B cell (primary cell): ENCODE measurements around the gene AGRN. TPM values are rescaled to one million over a fixed set of nuclear protein-coding genes. Genes with fewer than 3 reads are reported as not detected.

Experiments
- ATAC-seq: fragments of 200-7000 bp; cut with Tn5 transposase; one replicate; pipeline ENCODE4 v1.10.0; 2021; ENCODE audit warnings: low read depth, mild to moderate bottlenecking, moderate number of reproducible peaks, moderate library complexity
- CTCF ChIA-PET: fragments of 350-600 bp; sonication (Branson Sonifier 250); formaldehyde crosslinking; loops from one replicate; lab custom pipeline; 2021; ENCODE audit warnings: antibody characterized with exemption, inconsistent platforms; lab: Charles Lee
- POLR2A ChIA-PET: fragments of 350-600 bp; sonication (Branson Sonifier 250); formaldehyde crosslinking; loops from one replicate; lab custom pipeline; 2021; ENCODE audit warnings: antibody characterized with exemption; lab: Charles Lee
- DNase-seq: peaks from one replicate; pipeline ENCODE4 v3.0.0; 2013
- H2AFZ ChIP-seq: 2 replicates; pipeline ENCODE4 v1.6.1; 2012; ENCODE audit warnings: mild to moderate bottlenecking, low read depth, low read length; ENCODE audit not compliant: insufficient read depth, poor library complexity, severe bottlenecking
- H3K27ac ChIP-seq, 2 donors: 1 replicate in 1 of 2; 2 replicates in 1 of 2; pipeline ENCODE4 v1.5.1; 2012 to 2013; ENCODE audit warnings: low read length in 2 of 2, mild to moderate bottlenecking in 2 of 2, moderate library complexity in 1 of 2
- H3K27me3 ChIP-seq, 4 experiments: fragments of 200-600 bp in 1 of 4; sonication (generic) in 1 of 4; replicated peaks in 1 of 4; 1 replicate in 2 of 4; 2 replicates in 2 of 4; pipeline versions ENCODE4 v1.6.1 to v1.7.0; 2013 to 2016; ENCODE audit warnings: low read length in 3 of 4, mild to moderate bottlenecking in 2 of 4, mixed read lengths in 1 of 4, moderate library complexity in 1 of 4; ENCODE audit not compliant: insufficient read depth in 4 of 4, control insufficient read depth in 3 of 4; ENCODE audit errors: control extremely low read depth in 1 of 4
- H3K36me3 ChIP-seq, 2 experiments: replicated peaks in 1 of 2; 1 replicate in 1 of 2; 2 replicates in 1 of 2; pipeline versions ENCODE4 v1.6.1 to v1.7.1; 2013; ENCODE audit warnings: low read length in 1 of 2; ENCODE audit not compliant: insufficient read depth in 2 of 2, control insufficient read depth in 1 of 2; ENCODE audit errors: control extremely low read depth in 1 of 2, extremely low read depth in 1 of 2
- H3K4me1 ChIP-seq, 2 donors: fragments of 200-600 bp in 1 of 2; sonication (generic) in 1 of 2; 1 replicate in 1 of 2; 2 replicates in 1 of 2; pipeline versions ENCODE4 v1.5.1 to v1.6.1; 2013 to 2017; ENCODE audit warnings: low read length in 2 of 2; ENCODE audit not compliant: control insufficient read depth in 2 of 2, insufficient read depth in 2 of 2
- H3K4me2 ChIP-seq: replicated peaks from 2 replicates; pipeline ENCODE3; 2012; ENCODE audit warnings: mild to moderate bottlenecking, low read depth, low read length; ENCODE audit not compliant: poor library complexity, severe bottlenecking
- H3K4me3 ChIP-seq, 5 experiments: fragments of 200-600 bp in 1 of 5; sonication (generic) in 1 of 5; 1 replicate in 3 of 5; 2 replicates in 2 of 5; pipeline versions ENCODE4 v1.5.1 to v1.7.0; 2011 to 2016; ENCODE audit warnings: low read length in 4 of 5, mild to moderate bottlenecking in 4 of 5, low read depth in 2 of 5, control low read depth in 1 of 5, moderate library complexity in 1 of 5; ENCODE audit not compliant: insufficient read depth in 1 of 5; ENCODE audit errors: control extremely low read depth in 1 of 5, extremely low read depth in 1 of 5
- H3K79me2 ChIP-seq: fragments of 200-600 bp; sonication (generic); one replicate; pipeline ENCODE4 v1.6.0; 2016; ENCODE audit warnings: low read length; ENCODE audit not compliant: control insufficient read depth, insufficient read depth
- H3K9ac ChIP-seq: fragments of 200-600 bp; sonication (generic); 2 replicates; pipeline ENCODE4 v1.6.1; 2017; ENCODE audit warnings: mild to moderate bottlenecking, low read length, moderate library complexity
- H3K9me3 ChIP-seq, 3 donors: one replicate each; pipeline versions ENCODE4 v1.6.1 to v1.7.1; 2013; ENCODE audit warnings: low read length in 2 of 3; ENCODE audit not compliant: control insufficient read depth in 2 of 3, insufficient read depth in 1 of 3; ENCODE audit errors: control extremely low read depth in 1 of 3
- H4K20me1 ChIP-seq: 2 replicates; pipeline ENCODE4 v1.6.0; 2012; ENCODE audit warnings: mild to moderate bottlenecking, low read length; ENCODE audit not compliant: insufficient read depth, control insufficient read depth, poor library complexity, severe bottlenecking
- H3K27ac Mint-ChIP-seq: one replicate; pipeline ENCODE4 v1.8.0; 2021; ENCODE audit warnings: mixed read lengths
- H3K27me3 Mint-ChIP-seq: one replicate; pipeline ENCODE4 v1.8.0; 2021; ENCODE audit warnings: mixed read lengths
- H3K4me1 Mint-ChIP-seq: one replicate; pipeline ENCODE4 v1.8.0; 2021; ENCODE audit warnings: mixed read lengths
- H3K4me3 Mint-ChIP-seq: one replicate; pipeline ENCODE4 v1.8.0; 2021; ENCODE audit warnings: mixed read lengths
- H3K9me3 Mint-ChIP-seq: one replicate; pipeline ENCODE4 v1.8.0; 2022; ENCODE audit warnings: mixed read lengths; ENCODE audit not compliant: insufficient read depth
- CTCF ChIP-seq: fragments of 200-600 bp; IDR thresholded peaks from one replicate; pipeline ENCODE4 v1.8.0; 2022; ENCODE audit warnings: antibody characterized with exemption, mild to moderate bottlenecking
- EZH2 ChIP-seq: IDR thresholded peaks from 2 replicates; pipeline ENCODE4 v1.6.1; 2012; ENCODE audit warnings: borderline replicate concordance, low read depth, mild to moderate bottlenecking, moderate library complexity, low read length; ENCODE audit not compliant: insufficient read depth, poor library complexity, severe bottlenecking
- WGBS: methylation state at CpG from one replicate; pipeline ENCODE4 v1.1.5; 2013; ENCODE audit warnings: missing lambda C conversion rate; ENCODE audit not compliant: insufficient coverage; 5-methylcytosine and 5-hydroxymethylcytosine counted together
- intact Hi-C: fragments of 100-400 bp; cut with micrococcal nuclease; formaldehyde crosslinking; loops from one replicate; pipeline ENCODE4 v1.10.0; 2022
- polyA plus RNA-seq: library from polyadenylated mRNA; depleted of rRNA; stranded (reverse); fragments of >200 nt; gene quantifications from 2 replicates; pipeline ENCODE4 v1.2.3, GENCODE V29; 2012
- total RNA-seq, 2 donors: library from RNA; stranded (reverse); fragments of 120-200 nt in 1 of 2; gene quantifications; 1 replicate in 1 of 2; 2 replicates in 1 of 2; pipeline versions ENCODE4 v1.2.3 to v1.2.4, GENCODE V29; 2013 to 2022

The AGRN gene
- total and polyA plus RNA-seq, 2 donors (not counting 1 experiment from before 2014, with no cell fraction given), result 7.3 to 31.3 TPM

GRCh38 chr1:1091344-1092148 is 71.6 kb downstream of the AGRN start:
- H3K9me3 Mint-ChIP-seq, result no peaks in the 10 kb centered on the region
- H3K9ac ChIP-seq, result no peak overlapping the region
- H3K9me3 ChIP-seq, result no peaks in the 10 kb centered on the region
- H3K27ac Mint-ChIP-seq, result no peak overlapping the region
- H3K4me3 Mint-ChIP-seq, result no peak overlapping the region
- H3K27me3 Mint-ChIP-seq, result no peaks in the 10 kb centered on the region
- no peaks in the 10 kb centered on the region for H3K36me3 ChIP-seq
- H2AFZ ChIP-seq, result no peak overlapping the region
- peaks cover 0 to 7% of the 10 kb centered on the region in 2 donors for H3K4me1 ChIP-seq
- 97% methylated on average over 28 of the region's 28 CpGs for WGBS
- no peaks in the 10 kb centered on the region for H3K79me2 ChIP-seq
- no peak overlapping the region for H3K4me3 ChIP-seq
- H4K20me1 ChIP-seq, result no peaks in the 10 kb centered on the region
- H3K4me1 Mint-ChIP-seq, result peaks cover 5% of the 10 kb centered on the region
- H3K27ac ChIP-seq, result no peak overlapping the region
- intact Hi-C loops, result no loop called here
- ATAC-seq (peak; percentile 25), DNase-seq (no peak)
- TF ChIP-seq CTCF (no peak), EZH2 (no peak)
- ChIA-PET POLR2A (no interaction called here), CTCF (no interaction called here)
- H3K4me2 ChIP-seq, result no peak overlapping the region
- H3K27me3 ChIP-seq, result no peaks in the 10 kb centered on the region

- H3K4me3 Mint-ChIP-seq, result no peak overlapping the region
Measured at GRCh38 chr1:1092149-1092855, 72.4 kb downstream of the AGRN start.

More at GRCh38 chr1:1092149-1092855, 72.4 kb downstream of the AGRN start:
- no peak overlapping the region for H3K4me3 ChIP-seq
- 97% methylated on average over 21 of the region's 28 CpGs for WGBS
- Mint-ChIP-seq H3K27ac (peak overlapping the region; percentile 82), H3K9me3 (no peaks in the 10 kb centered on the region), H3K27me3 (no peaks in the 10 kb centered on the region), H3K4me1 (peaks cover 5% of the 10 kb centered on the region)
- no peaks in the 10 kb centered on the region for H3K79me2 ChIP-seq
- H3K9me3 ChIP-seq, result no peaks in the 10 kb centered on the region
- no peaks in the 10 kb centered on the region for H3K27me3 ChIP-seq
- H3K36me3 ChIP-seq, result no peaks in the 10 kb centered on the region
- TF ChIP-seq EZH2 (no peak), CTCF (no peak)
- ATAC-seq (no peak), DNase-seq (no peak)
- H3K9ac ChIP-seq, result no peak overlapping the region
- H3K4me2 ChIP-seq, result peak overlapping the region; percentile 17
- peaks cover 0 to 7% of the 10 kb centered on the region in 2 donors for H3K4me1 ChIP-seq
- H3K27ac ChIP-seq, result peak overlapping the region in 1 of 2 donors; percentile 12
- ChIA-PET POLR2A (no interaction called here), CTCF (interaction anchor here (1.2 kb wide), 1 partner anchor 59 kb away, joined by 5 read pairs; no protein-coding TSS in a partner anchor)
- no peak overlapping the region for H2AFZ ChIP-seq
- intact Hi-C loops, result no loop called here
- H4K20me1 ChIP-seq, result no peaks in the 10 kb centered on the region
